CD4-positive, alpha-beta T cell treated with Interleukin-6 for 4 hours (primary cell): ENCODE results near the gene PTPRK.

Experiments used
- DNase-seq: peaks from one replicate; pipeline ENCODE4 v3.0.0-alpha.2; 2020; ENCODE audit warnings: mixed read lengths

Gene PTPRK

DNA sequence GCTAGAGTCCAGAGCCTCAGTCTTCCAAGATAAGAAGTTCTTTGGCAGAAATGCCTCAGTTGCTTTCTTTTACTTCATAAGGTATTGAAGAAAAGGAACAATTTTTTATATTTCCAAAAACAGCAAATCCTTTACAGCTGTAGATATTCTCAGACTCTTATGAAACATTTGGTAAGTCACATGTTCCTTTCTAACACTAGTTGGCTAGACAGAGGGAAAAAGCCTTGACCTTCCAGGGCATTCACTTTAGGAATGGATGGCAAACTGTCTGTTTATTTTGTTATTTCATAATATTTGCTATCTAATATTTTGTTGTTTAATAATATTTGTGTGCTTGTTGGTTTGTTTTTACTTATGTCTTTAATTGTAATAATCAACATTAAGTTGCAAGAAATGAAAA, 140.8 kb downstream of the PTPRK start:
- DNase-seq = no peak

DNA sequence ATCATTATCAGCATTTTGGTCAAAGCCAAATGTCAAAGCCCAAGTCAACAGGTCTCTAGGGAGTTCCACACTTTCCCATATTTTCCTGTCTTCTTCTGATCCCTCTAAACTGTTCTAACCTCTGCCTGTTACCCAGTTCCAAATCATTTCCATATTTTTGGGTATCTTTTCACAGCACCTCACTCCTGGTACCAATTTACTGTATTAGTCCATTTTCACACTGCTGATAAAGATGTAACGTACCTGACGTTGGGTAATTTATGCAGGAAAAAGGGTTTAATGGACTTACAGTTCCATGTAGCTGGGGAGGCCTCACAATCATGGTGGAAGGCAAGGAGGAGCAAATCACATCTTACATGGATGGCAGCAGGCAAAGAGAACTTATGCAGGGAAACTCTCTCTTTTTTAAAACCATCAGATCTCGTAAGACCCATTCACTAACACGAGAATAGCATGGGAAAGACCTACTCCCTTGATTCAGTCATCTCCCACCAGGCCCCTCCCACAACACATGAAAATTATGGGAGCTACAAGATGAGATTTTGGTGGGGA, 143.4 kb downstream of the PTPRK start:
- DNase-seq = no peak

DNA sequence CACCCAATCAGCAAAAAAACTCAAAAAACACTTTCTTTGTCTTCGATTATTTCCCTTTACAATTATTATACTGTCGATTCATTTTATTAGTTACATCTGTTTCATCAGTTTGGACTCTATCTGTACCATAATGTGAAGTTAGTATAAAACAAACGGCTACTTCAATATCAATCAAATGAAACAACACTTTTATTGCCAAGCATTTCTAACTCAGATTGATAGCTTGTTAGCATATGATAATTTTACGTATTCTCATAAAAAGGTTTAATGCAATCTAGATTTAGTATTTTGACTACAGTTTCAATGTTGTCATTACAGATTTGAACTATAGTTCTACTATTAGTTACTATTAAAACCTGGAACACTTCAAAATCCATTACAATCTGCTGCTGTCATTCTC, 149.3 kb downstream of the PTPRK start:
- no peak for DNase-seq

DNA sequence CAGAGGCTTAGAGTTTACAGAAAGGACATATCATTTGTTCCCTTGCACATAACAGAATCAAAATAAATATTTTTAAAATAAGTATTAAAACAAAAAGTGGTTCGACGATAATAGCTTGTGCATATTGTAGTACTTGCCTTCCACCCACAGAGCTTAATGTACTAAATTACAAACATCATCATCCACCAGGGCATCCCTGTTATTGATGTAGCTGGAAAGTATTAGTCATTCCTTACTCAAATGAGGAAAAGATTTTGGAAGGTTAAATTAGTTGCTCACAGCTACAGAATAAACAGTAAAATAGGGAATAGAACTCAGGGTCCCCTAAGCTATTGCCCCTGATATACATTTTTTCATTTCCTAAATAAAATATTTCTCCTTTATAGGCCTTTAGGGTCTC, 150.3 kb downstream of the PTPRK start:
- DNase-seq = no peak

DNA sequence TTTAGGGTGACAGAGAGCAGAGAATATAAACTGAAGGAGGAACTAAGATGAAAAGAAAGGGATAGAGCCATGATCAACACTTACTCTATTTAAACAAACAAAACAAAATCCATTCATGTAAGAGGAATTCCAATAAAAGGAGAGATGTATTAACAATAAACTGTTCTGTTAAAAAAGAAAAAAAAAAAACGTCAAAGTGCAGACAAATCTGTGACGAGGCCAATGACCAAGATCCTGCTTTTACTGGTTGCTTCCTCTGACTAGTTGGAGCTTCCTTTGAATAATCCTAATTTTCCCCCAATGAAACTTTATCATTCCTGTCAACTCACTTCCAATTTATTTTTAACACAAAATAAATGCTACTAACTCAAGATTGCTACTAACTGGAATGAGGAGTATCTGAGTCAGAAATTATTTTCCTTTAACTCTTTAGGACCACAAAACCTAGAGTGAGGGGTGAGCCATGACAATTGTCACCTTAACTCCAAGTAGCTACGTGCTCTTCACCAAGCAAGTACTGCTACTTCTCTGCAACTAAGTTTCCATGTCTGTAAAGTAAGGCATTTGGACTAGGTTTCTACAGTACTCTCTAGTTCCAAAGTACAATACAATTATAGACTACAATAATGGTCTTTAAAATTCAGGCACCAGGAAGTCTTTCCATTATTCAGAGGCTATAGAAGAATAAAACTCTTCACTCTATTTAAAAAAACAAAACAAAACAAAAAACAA, 152.0 kb downstream of the PTPRK start:
- DNase-seq = no peak

DNA sequence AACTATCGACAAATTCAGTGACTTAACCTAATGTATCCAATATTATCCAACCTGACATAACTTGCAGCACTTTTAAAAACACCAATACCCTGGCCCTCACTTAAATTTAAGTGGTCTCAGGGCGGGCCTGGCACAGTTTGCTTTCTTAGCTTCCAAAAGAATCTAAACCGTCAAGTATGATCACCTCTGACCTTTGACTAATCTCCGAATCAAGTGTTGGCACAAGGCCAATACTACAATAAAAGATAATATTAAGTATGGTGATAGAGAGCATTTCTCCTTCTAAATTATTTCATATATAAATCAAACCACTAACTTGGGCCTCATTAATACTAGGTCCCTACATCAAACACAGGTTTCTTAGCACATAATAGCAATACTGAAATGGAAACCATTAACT, 153.0 kb downstream of the PTPRK start:
- DNase-seq = no peak

DNA sequence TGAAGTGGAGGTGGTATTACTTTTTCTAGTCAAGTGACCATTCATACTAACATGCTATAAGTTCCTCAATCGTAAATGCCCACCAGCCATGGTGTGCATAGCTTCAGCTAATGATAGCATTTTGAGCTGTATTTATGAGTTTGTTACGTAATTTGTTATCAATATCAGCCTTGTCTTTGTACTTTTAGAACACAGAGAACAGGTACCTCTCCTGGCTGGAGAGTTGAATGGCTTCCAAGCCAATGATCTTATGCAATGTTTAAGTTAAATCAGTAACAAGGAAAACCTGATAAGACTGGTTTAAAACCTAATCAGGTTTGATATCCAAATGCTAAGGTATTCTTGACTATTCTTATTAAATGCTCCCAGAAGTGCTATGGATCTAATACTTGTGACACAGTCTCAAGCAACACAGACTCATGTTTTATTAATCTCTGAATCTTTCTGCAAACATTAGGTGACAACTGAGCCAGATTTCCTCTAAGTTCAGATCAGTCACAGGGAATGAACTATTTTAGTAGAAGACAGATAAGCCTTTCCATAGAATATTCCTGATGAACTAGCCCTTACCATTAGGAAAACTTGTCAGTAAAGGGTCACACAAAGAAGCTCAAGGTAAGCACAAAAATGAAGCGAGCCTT, 154.8 kb downstream of the PTPRK start:
- no peak for DNase-seq

DNA sequence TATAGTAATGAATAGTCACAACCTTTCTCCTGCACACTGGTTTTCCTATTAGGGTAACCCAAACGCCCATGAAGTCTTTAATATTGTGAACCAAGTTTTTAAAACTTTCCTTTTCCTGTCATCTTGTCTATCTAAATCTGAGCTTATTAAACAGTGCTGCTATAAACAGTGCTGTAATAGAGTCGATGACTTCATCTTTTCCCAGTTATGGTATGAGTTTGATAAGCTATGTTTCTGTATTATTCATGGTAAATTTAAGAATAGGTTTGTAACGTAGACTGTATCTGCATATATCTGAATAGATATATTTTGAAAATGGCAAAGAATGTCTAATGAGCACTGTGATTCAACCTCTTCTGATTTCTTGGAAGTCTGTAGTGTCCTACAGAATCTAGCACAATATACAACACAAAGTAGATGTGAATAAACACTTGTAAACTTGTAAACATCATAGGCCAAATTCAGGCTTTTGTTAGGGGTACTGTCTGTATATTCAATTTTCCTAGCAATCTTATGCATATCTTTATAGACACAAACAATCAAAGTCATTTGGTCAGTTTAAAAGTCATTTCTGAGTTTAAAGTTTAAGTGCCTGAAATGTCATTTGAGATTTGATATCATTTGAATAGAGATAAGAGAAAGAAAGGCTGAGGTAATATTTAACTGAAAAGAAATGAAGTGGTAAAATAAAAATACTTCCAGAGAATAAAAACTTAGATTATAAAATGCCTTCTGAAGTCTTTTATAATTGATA, 155.5 kb downstream of the PTPRK start:
- DNase-seq = no peak

DNA sequence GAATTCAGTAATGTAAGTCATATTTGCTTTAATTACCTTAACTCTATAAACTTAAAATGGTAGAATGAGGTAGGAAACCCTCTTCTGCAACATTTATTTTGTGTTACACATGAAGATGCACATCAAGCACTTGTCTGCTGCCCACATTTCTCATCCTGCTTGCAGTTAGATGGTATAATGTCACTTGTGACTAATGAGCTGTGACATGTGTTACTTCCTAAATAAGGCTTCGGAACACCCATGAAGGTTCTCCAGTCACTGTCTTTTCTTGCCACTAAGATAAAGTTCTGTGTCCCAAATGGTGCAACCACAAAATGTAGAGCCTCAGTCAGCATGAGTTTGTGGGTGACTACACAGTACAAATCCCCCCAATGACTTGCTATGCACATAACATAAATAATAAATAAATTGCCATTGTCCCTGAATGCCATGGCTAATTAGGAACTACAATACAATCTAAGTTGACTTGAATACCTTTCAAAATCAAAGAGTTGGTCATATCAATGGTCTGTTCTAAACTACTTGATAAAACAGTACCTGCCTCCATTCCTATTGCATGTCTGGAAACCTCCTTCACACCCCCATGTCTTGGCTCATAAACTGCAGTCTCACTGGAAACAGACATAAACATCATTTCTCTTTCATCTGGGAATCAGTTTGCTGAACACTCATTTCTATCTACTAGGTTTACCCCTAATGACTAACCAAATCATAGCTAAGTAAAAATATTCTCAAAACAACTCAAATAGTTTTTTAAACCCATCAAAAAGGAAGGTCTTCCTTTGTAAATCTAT, 157.2 kb downstream of the PTPRK start:
- DNase-seq = no peak

DNA sequence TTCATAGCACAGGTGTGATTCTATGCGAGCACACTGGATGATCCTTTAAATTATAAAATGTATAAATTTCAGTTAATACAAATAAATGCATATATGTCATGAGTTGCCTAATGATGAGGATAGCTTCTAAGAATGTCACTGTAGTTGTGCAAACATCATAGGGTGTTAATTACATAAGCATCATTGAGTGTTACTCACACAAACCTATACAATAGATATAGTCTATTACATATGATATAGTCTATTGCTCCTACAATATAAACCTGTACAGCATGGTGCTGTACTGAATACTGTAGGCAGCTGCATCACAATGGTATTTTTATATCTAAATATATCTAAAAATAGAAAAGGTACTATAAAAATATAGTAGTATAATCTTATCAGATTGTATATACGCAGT, 159.0 kb downstream of the PTPRK start:
- no peak for DNase-seq

DNA sequence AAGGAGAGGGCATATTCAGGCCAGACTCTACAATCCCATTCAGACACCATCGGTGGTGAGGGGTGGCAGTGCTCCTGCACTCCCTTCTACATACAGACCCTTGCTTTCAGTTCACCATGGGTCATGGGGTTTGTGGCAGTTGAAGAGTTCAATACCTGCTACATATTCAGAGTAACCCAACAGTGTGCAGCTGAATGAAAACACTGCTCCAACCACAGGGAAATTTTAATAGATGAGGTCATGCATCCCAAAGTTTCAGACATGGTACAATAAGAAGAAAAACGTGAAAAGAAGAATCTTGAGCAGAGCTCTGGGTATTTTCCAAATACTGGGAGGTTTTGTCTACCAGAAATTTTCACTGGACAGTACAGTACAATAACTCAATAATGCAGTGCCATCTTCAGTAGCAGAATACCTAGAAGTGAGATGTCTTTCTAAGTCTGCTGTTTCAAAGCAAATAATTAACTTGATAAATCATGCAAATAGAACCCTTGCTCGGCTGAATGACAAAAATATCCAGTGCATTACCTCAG, 162.1 kb downstream of the PTPRK start:
- no peak for DNase-seq

DNA sequence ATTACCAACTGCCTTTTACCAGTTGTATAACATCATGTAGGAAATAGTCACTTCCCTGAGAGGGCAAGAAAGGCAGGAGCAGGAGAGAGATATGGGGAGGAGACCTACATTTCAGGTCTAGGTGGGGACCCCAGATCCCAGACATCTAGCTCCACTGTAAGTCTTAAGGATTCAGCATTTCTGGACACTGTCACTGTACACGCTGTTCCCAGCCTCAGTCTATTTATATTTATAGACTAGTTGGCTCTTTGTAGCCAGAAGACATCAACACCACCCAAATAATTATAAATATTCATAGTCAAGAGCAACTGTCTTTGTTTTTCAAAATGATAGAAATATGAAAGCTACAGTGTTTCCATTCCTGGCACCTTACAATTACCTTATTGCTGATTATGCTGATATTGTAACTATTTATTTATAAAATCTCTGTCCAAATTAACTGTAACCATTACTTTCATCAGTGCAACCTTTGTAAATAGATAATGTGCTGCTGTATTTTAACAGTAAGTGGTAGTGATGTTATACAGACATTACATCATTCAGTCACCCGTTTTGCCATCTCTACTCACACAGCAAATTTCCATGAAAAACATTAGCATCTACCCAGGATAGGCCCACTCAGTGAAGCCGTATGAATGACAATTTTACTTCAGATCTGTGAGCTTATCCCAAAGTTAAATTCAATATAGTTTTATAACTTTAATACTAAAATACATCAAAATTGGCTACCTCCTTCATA, 162.8 kb downstream of the PTPRK start:
- no peak for DNase-seq

DNA sequence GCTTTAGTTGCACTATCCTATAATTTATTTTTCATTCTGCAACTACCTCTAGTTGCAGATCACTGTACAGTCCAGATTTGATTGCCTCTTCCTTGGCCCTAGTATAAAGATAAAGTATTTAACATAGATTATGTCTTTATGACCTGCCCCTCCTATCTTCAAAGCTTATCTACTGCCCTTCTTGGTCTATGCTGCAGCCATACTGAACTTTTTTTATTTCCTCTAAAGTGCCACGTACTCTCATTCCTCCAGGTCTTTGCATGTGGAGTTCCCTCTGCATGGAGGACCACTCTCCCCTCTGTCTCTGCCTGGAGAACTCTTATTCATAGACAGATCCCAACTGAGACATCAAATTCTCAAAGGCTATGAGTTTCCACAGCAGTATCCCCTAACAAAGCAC, 168.0 kb downstream of the PTPRK start:
- no peak for DNase-seq

DNA sequence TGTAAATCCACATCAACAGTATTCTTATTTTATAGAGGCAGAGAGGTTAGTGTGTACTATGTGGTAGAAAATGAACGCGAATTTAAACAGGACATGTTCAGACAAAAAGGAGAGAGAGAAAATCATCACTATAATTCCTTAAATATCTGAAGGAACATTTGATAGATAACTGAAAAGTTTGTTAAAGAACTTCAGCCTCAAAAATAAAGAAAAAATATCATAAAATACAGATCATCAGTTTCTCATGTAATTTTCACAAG, 169.2 kb downstream of the PTPRK start:
- DNase-seq = no peak

DNA sequence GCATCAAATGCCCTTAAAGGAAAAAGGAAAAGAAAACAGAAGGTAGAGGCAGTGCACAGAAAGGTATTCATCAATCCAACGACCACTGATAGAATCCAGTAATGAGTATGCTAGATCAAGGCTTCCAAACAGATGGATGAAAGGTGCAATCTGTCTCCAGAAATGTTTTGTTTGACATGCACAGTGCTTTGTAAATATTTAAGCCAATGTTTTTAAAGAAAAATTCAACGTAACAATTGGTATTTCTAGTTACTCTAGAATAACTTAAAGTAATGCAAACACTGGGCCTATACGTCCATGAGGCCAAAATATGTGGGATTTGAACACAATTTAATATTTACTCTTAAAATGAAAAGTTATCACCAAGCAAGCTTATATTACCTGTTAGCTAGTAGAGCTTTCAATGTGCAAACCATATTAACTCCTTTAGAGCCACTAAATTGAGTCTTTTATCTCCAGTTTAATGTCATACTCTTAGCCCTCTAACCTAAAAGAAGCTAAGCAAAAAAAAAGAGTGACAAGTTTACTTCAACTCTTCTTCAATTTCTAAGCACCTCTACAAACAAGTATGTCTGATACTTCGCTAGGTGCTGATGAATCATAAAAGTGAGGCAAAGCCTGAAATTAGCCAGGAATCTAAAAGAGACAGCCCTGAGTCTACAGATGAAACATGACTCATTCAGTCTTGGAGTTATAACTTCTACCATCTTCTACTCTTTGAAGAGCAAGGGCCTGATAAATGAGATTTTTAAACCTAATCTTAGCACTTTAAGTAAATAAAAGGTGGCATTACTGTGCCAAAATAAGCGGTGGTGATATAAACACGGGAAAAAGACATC, 169.8 kb downstream of the PTPRK start:
- no peak for DNase-seq

DNA sequence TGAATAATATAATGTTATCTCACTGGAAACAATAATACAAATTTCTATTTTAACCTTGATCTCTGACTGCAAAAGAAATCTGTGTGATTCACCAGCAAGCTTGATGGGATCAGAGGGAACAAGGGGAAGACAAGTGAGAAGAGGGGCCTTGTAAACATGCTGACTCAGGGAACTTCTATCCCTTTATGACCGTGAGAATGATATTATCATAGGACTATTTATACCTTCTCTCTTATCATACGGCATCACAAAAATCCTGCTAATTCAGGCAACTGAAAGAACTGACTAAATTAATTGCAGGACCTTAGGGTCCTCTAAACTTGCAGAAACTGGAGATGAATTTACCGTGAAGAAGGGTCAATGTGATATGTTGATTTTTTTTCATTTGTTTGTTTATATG, 173.3 kb downstream of the PTPRK start:
- no peak for DNase-seq

DNA sequence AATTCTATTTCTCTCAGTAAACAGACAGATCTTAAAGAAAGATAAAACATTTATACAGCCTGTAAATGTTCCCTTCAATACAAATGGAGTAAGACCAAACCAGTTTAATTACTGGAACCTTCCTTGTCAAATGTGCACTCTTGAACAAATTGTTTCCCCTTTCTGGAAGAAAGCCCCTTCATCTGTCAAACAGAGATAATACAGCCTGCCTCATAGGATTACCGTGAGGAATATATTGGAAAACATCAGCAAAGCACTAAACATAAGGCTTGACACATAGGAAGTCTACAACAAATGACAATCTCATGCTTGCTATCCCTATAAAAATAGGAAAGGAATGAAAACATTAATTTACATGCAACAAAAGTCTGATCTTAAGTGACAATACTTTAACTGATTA, 173.8 kb downstream of the PTPRK start:
- DNase-seq = no peak

DNA sequence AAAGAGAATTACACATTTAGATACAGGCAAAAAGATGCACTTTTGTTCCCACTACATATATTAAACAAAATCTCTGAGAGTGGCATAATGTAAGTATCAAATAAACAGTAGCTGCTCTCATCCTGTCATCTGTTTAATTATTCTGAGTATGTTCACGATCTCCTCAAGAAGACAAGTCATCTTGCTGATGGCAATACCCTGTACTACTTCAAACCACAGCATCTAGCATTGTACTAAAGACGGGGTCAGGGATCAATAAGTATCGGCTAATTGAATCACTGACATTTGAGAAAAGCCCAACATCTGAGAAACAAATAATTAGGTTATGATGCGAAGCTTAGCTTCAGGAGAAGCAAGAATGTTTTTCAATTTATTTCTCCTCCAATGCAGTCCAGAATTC, 175.1 kb downstream of the PTPRK start:
- no peak for DNase-seq

DNA sequence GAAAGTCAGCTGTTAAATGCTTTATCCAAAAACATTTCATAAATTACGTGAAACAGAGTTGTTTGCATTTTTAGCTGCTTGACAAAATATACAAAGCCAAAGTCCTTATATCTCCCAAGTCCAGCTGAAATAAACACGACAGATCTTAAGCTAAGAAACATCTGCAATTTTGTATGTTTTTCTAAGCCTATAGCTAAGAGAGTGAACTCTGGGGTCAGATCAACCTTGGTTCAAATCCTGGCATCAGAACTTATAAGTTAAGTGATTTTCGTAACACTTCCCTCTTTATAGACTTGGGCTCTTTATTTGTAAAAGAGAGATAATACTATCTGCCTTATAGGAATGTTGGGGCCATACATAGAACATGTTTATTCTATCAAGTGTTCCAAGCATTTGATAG, 176.7 kb downstream of the PTPRK start:
- no peak for DNase-seq

DNA sequence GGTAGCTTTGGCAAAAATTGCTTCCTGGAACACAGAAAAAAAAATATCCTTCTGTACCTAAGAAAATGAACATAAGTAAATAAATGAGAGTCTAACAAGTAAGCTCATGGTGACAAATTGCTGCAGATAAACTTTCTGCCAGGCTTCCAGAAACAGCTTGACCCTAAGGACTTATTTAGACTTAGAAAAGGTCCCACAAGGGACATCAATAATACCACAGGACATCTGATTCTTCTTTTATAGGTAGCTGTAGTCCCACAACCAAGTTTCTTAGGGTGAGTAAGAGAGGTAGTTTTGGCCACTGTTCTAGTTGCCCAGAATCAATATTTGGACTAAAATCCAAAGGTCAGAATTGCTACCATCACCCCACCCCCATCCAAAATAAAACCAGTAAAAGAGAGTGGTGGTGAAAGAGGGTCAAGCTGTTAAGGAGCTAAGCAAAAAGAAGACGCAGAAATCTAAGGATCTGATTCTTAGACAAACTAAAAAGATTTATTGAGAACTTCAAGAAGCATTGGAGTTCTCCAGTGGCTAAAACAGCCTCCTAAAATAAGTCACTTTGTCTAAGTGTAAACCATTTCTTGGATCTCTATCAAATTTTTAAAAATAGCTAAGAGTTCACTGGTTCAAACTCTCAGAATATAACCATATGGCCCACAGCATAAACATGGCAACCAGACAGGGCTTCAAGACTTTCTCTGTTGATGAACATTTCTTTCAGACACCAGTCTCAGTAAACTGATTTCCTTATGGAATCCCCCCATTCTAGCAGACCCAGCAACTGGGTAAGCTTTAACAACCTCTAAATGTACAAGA, 180.6 kb downstream of the PTPRK start:
- DNase-seq = no peak

DNA sequence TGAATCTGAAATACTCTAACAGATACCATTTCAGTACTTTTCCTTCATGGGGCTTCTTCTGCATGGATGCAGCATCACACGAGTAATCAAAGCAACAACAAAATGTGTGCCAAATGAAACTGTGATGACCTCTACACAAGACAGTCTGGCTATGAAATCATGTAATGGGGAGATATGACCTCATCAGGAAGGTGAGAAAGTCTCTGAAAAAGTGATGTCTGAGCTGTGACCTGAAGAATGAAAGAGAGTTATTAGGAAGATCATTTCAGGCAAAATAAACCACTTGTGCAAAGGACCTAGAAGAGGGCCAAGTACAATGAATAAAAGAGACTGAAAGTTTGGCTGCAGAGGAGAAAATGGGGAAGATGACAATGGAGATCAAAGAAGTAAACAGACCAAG, 182.8 kb downstream of the PTPRK start:
- DNase-seq = no peak
